ENCODE measurements around the gene CCDC134.

GRCh38 chr22:41762980-41763779 lies 37.3 kb upstream of the CCDC134 start:
- TF ChIP-seq ZC3H10 (CRISPR knock-in tag; IDR thresholded peaks at IDR 0.05) (no peak), CREB5 (CRISPR knock-in tag; IDR thresholded peaks at IDR 0.05; ENCODE audit: low read depth) (no peak), SNAI2 (CRISPR knock-in tag; IDR thresholded peaks at IDR 0.05) (no peak), RARB (CRISPR knock-in tag; IDR thresholded peaks at IDR 0.05) (no peak), ZFP3 (CRISPR knock-in tag; IDR thresholded peaks at IDR 0.05) (no peak), ARNTL (CRISPR knock-in tag; IDR thresholded peaks at IDR 0.05; ENCODE audit: borderline replicate concordance, low read depth) (no peak), GLIS3 (CRISPR knock-in tag; IDR thresholded peaks at IDR 0.05) (no peak), BACH2 (CRISPR knock-in tag; IDR thresholded peaks at IDR 0.05; ENCODE audit: borderline replicate concordance) (no peak), PATZ1 (CRISPR knock-in tag; IDR thresholded peaks at IDR 0.05; ENCODE audit: borderline replicate concordance) (no peak), ZFP30 (CRISPR knock-in tag; IDR thresholded peaks at IDR 0.05) (no peak), CSRNP3 (CRISPR knock-in tag; IDR thresholded peaks at IDR 0.05) (no peak), ESRRG (CRISPR knock-in tag; IDR thresholded peaks at IDR 0.05) (no peak), TSHZ2 (CRISPR knock-in tag; IDR thresholded peaks at IDR 0.05) (no peak)
